Measurements from ENCODE around the gene PRG3.

The PRG3 gene

GRCh38 chr11:57386178-57386940, 5.4 kb upstream of the PRG3 start:
- H3K4me1 ChIP-seq (ENCODE audit: low read depth, poor library complexity, severe bottlenecking), result no peaks in the 10 kb centered on the region
- H2AFZ ChIP-seq (ENCODE audit: low read depth), result no peak overlapping the region
- no peaks in the 10 kb centered on the region for H3K36me3 ChIP-seq (ENCODE audit: insufficient read depth)
- no peaks in the 10 kb centered on the region for H4K20me1 ChIP-seq (ENCODE audit: insufficient read depth)
- H3K4me3 ChIP-seq (IDR thresholded peaks at IDR 0.05; ENCODE audit: insufficient read depth, low read depth, low read length), result no peak overlapping the region
- TF ChIP-seq CTCF (conservative IDR thresholded peaks at IDR 0.05; ENCODE audit: low read depth, low read length), result no peak
- no peaks in the 10 kb centered on the region for H3K27me3 ChIP-seq (ENCODE audit: insufficient read depth, low read depth)
- no peak overlapping the region for H3K9ac ChIP-seq
- H3K4me2 ChIP-seq, result no peak overlapping the region
- no peak overlapping the region for H3K27ac ChIP-seq
- no peaks in the 10 kb centered on the region for H3K79me2 ChIP-seq (ENCODE audit: insufficient read depth, low read depth)

GRCh38 chr11:57379732-57380131, 1.2 kb downstream of the PRG3 start:
- H3K4me2 ChIP-seq, result no peak overlapping the region
- no peak overlapping the region for H2AFZ ChIP-seq (ENCODE audit: low read depth)
- H4K20me1 ChIP-seq (ENCODE audit: insufficient read depth), result no peaks in the 10 kb centered on the region
- H3K79me2 ChIP-seq (ENCODE audit: insufficient read depth, low read depth), result no peaks in the 10 kb centered on the region
- no peak overlapping the region for H3K27ac ChIP-seq
- no peak overlapping the region for H3K9ac ChIP-seq
- no peaks in the 10 kb centered on the region for H3K27me3 ChIP-seq (ENCODE audit: insufficient read depth, low read depth)
- no peak overlapping the region for H3K4me3 ChIP-seq (IDR thresholded peaks at IDR 0.05; ENCODE audit: insufficient read depth, low read depth, low read length)
- no peaks in the 10 kb centered on the region for H3K4me1 ChIP-seq (ENCODE audit: low read depth, poor library complexity, severe bottlenecking)
- no peak for TF ChIP-seq CTCF (conservative IDR thresholded peaks at IDR 0.05; ENCODE audit: low read depth, low read length)
- no peaks in the 10 kb centered on the region for H3K36me3 ChIP-seq (ENCODE audit: insufficient read depth)

GRCh38 chr11:57378186-57378585, 2.8 kb downstream of the PRG3 start:
- no peak overlapping the region for H3K4me2 ChIP-seq
- H3K79me2 ChIP-seq (ENCODE audit: insufficient read depth, low read depth), result no peaks in the 10 kb centered on the region
- H3K36me3 ChIP-seq (ENCODE audit: insufficient read depth), result no peaks in the 10 kb centered on the region
- H3K4me3 ChIP-seq (IDR thresholded peaks at IDR 0.05; ENCODE audit: insufficient read depth, low read depth, low read length), result no peak overlapping the region
- no peaks in the 10 kb centered on the region for H3K4me1 ChIP-seq (ENCODE audit: low read depth, poor library complexity, severe bottlenecking)
- no peaks in the 10 kb centered on the region for H3K27me3 ChIP-seq (ENCODE audit: insufficient read depth, low read depth)
- H3K9ac ChIP-seq, result no peak overlapping the region
- no peaks in the 10 kb centered on the region for H4K20me1 ChIP-seq (ENCODE audit: insufficient read depth)
- H2AFZ ChIP-seq (ENCODE audit: low read depth), result no peak overlapping the region
- no peak overlapping the region for H3K27ac ChIP-seq
- no peak for TF ChIP-seq CTCF (conservative IDR thresholded peaks at IDR 0.05; ENCODE audit: low read depth, low read length)

- H3K79me2 ChIP-seq (ENCODE audit: insufficient read depth, low read depth), result no peaks in the 10 kb centered on the region
- no peak overlapping the region for H3K9ac ChIP-seq
- no peaks in the 10 kb centered on the region for H3K4me1 ChIP-seq (ENCODE audit: low read depth, poor library complexity, severe bottlenecking)
- no peak overlapping the region for H3K4me2 ChIP-seq
- no peaks in the 10 kb centered on the region for H3K36me3 ChIP-seq (ENCODE audit: insufficient read depth)
- H2AFZ ChIP-seq (ENCODE audit: low read depth), result no peak overlapping the region
- H4K20me1 ChIP-seq (ENCODE audit: insufficient read depth), result no peaks in the 10 kb centered on the region
- no peak for TF ChIP-seq CTCF (conservative IDR thresholded peaks at IDR 0.05; ENCODE audit: low read depth, low read length)
- H3K27ac ChIP-seq, result no peak overlapping the region
- no peak overlapping the region for H3K4me3 ChIP-seq (IDR thresholded peaks at IDR 0.05; ENCODE audit: insufficient read depth, low read depth, low read length)
- H3K27me3 ChIP-seq (ENCODE audit: insufficient read depth, low read depth), result no peaks in the 10 kb centered on the region
These were observed 3.8 kb downstream of the PRG3 start for GRCh38 chr11:57377107-57377506.
